Activated CD4-positive, alpha-beta T cell treated with anti-CD3 and anti-CD28 coated beads for 24 hours (primary cell): Measurements from ENCODE around the gene A1CF.
"Not testable (repeated sequence)": the region's sequence is repeated elsewhere in the genome, so short reads cannot be mapped to it uniquely, and the experiment has no call there.

Experiments used
- DNase-seq, 2 donors: peaks; one replicate each; pipeline ENCODE4 v3.0.0-alpha.2; 2020; ENCODE audit warnings: low read depth in 2 of 2

The A1CF gene

GRCh38 chr10:50885097-50885859 lies at the start of gene A1CF:
TSS of gene A1CF (minus strand) at chr10:50885627. CDS start at chr10:50859940, 25,687 bp downstream.
- DNase-seq, result no peak

- no peak for DNase-seq
Observed at GRCh38 chr10:50931948-50932431, 46.6 kb upstream of the A1CF start.

- no peak for DNase-seq
Observed at GRCh38 chr10:50929670-50930069, 44.2 kb upstream of the A1CF start.

- no peak for DNase-seq
Observed at GRCh38 chr10:50928190-50928552, 42.7 kb upstream of the A1CF start.

- no peak for DNase-seq
Observed at GRCh38 chr10:50927522-50928189, 42.2 kb upstream of the A1CF start.

GRCh38 chr10:50923471-50923870 lies 38.0 kb upstream of the A1CF start:
- not testable (repeated sequence) for DNase-seq

GRCh38 chr10:50919010-50919409 lies 33.6 kb upstream of the A1CF start:
- no peak for DNase-seq

- no peak for DNase-seq
Observed at GRCh38 chr10:50918529-50918928, 33.1 kb upstream of the A1CF start.

- no peak for DNase-seq
Observed at GRCh38 chr10:50917486-50917885, 32.1 kb upstream of the A1CF start.

GRCh38 chr10:50909334-50910014 lies 24.0 kb upstream of the A1CF start:
- DNase-seq, result no peak

- DNase-seq, result no peak
Observed at GRCh38 chr10:50908366-50908765, 22.9 kb upstream of the A1CF start.

GRCh38 chr10:50905797-50906196 lies 20.4 kb upstream of the A1CF start:
- DNase-seq, result not testable (repeated sequence)

- DNase-seq, result no peak
Observed at GRCh38 chr10:50896721-50897120, 11.3 kb upstream of the A1CF start.

GRCh38 chr10:50894312-50894711 lies 8.9 kb upstream of the A1CF start:
- no peak for DNase-seq

GRCh38 chr10:50892467-50892866 lies 7.0 kb upstream of the A1CF start:
- no peak for DNase-seq

GRCh38 chr10:50884302-50884701 lies 1.1 kb downstream of the A1CF start:
- DNase-seq, result no peak

- DNase-seq, result no peak
Observed at GRCh38 chr10:50883629-50884028, 1.8 kb downstream of the A1CF start.

- DNase-seq, result no peak
Observed at GRCh38 chr10:50882540-50882983, 2.9 kb downstream of the A1CF start.

- DNase-seq, result not testable (repeated sequence)
Observed at GRCh38 chr10:50881046-50881445, 4.4 kb downstream of the A1CF start.

GRCh38 chr10:50876429-50876828 lies 9.0 kb downstream of the A1CF start:
- no peak for DNase-seq

- DNase-seq, result no peak
Observed at GRCh38 chr10:50874723-50875122, 10.7 kb downstream of the A1CF start.

- no peak for DNase-seq
Observed at GRCh38 chr10:50866317-50866716, 19.1 kb downstream of the A1CF start.

GRCh38 chr10:50862719-50863118 lies 22.7 kb downstream of the A1CF start:
- DNase-seq, result no peak
